ENCODE measurements around the gene ARHGEF4. TPM values are rescaled to one million over a fixed set of nuclear protein-coding genes. Genes with fewer than 3 reads are reported as not detected.

Gene ARHGEF4
- total and polyA plus RNA-seq, 7 experiments from 2014 or later = 2.0 to 4.4 (median 3.0) TPM; not detected in 1

DNA sequence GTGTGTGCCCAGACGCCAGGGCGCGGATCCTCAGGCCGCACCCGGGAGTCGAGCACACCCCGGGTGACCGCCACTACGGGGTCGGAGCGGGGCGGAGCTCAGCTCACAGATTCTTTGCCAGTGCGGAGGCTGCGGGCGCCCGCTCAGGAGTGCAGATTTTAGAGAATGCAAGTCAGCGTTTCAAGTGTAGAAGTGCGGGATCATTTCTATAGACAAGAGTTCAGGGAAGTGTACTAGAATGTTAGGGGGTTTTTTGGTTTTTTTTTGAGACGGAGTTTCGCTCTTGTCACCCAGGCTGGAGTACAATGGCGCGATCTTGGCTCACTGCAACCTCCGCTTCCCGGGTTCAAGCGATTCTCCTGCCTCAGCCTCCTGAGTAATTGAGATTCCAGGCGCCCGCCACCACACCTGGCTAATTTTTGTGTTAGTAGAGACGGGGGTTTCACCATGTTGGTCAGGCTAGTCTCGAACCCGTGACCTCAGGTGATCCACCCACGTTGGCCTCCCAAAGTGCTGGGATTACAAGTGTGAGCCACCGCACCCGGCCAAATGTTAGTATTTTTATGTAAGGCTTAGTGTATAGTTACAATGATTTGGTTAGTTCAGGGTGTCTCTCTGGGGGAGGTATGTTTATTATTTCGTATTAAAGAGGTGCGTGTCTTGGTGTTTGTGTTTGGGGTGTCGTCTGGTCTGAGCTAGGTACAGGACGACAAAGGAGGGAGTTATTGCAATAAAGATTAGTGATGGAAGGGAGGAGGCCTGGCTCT, 257.2 kb downstream of the ARHGEF4 start:
- H3K27ac ChIP-seq (ENCODE audit: low read depth, low read length) = peak overlapping the region; percentile 99
- no peaks in the 10 kb centered on the region for H3K27me3 ChIP-seq (ENCODE audit: control insufficient read depth in 2 of 2, insufficient read depth in 2 of 2, low read length in 2 of 2)
- Mint-ChIP-seq H3K9me3 (no peaks in the 10 kb centered on the region), H3K4me3 (peak overlapping the region; percentile 82 to 98 (median 94)), H3K4me1 (peaks cover 7 to 32% (median 20%) of the 10 kb centered on the region in 7 donors), H3K36me3 (peaks cover 0 to under 1% (median 0%) of the 10 kb centered on the region in 5 donors), H3K27me3 (no peaks in the 10 kb centered on the region), H3K27ac (peak overlapping the region; percentile 86 to 97 (median 96))
- CTCF ChIA-PET = interaction anchor here (1.0 to 1.1 kb wide), 3 partner anchors 9 to 52 kb away, joined by 3 to 4 read pairs (median 4); no protein-coding TSS in a partner anchor
- intact Hi-C loops (cut with micrococcal nuclease) = loop anchor here (1.0 to 5.0 kb wide), 9 partner anchors 10 to 1217 kb away; partner anchors contain the start of genes IMP4 (in 1 of the 2), MZT2A (in 1 of the 2), MZT2B (in 1 of the 2) and PLEKHB2 (in 1 of the 2)
- H3K36me3 ChIP-seq (ENCODE audit: control insufficient read depth in 2 of 3, insufficient read depth in 3 of 3, low read length in 3 of 3) = peaks cover 0 to 6% (median 3%) of the 10 kb centered on the region in 3 experiments
- POLR2A ChIA-PET = interaction anchor here (1.0 to 4.5 kb wide), 6 partner anchors 11 to 912 kb away, joined by 3 to 112 read pairs (median 7); partner anchors contain the start of genes IMP4, PLEKHB2 and SMPD4
- H3K9me3 ChIP-seq (ENCODE audit: control insufficient read depth in 2 of 3, low read length in 3 of 3) = no peaks in the 10 kb centered on the region
- peaks cover 0 to 12% of the 10 kb centered on the region in 2 donors for H3K4me1 ChIP-seq (ENCODE audit: control insufficient read depth in 2 of 2, insufficient read depth in 2 of 2, low read length in 2 of 2)
- DNase-seq (peak in 3 of 9 donors; percentile 10 to 78 (median 28)), ATAC-seq (peak; percentile 82)
- peak overlapping the region; percentile 81 for H3K4me3 ChIP-seq (ENCODE audit: low read length)

DNA sequence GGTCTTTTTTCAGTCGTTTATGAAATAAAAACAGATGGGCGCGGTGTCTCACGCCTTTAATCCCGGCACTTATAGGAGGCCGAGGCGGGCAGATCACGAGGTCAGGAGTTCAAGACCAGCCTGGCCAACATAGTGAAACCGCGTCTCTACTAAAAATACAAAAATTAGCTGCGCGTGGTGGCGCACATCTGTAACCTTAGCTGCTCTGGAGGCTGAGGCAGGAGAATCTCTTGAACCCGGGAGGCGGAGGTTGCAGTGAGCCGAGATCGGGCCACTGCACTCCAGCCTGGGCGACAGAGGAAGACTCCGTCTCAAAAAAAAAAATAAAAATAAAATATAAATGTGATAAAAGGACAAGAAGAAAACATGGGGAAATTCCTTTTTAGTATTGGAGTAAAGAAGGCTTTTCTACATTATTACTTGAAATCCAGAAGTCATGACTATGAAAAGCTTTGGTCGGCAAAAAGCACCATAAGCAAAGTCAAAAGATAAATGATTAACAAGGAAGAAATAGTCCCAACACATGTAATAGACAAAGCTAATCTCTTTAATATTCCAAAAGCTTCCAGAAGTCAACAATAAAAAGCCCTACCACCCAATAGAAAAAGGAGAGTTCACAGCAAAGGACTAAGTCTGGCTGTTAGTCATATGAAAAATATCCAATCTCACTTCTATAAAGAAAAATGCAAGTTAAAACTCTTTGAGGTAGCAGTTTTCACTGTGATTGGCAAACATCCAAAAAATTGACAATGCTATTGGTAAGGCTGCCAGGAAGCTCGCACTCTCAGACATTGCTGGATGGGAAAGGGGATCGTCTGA, 258.0 kb downstream of the ARHGEF4 start:
- peaks cover 0 to 6% (median 3%) of the 10 kb centered on the region in 3 experiments for H3K36me3 ChIP-seq (ENCODE audit: control insufficient read depth in 2 of 3, insufficient read depth in 3 of 3, low read length in 3 of 3)
- H3K27me3 Mint-ChIP-seq = no peaks in the 10 kb centered on the region

More for the DNA sequence above, 258.0 kb downstream of the ARHGEF4 start:
- Histone ChIP-seq H3K27ac (ENCODE audit: low read depth, low read length) (peak overlapping the region; percentile 99), H3K4me3 (ENCODE audit: low read length) (no peak overlapping the region), H3K27me3 (ENCODE audit: control insufficient read depth in 2 of 2, insufficient read depth in 2 of 2, low read length in 2 of 2) (no peaks in the 10 kb centered on the region), H3K4me1 (ENCODE audit: control insufficient read depth in 2 of 2, insufficient read depth in 2 of 2, low read length in 2 of 2) (peaks cover 0 to 12% of the 10 kb centered on the region in 2 donors), H3K9me3 (ENCODE audit: control insufficient read depth in 2 of 3, low read length in 3 of 3) (no peaks in the 10 kb centered on the region)
- ChIA-PET POLR2A (interaction anchor here (0.9 to 4.5 kb wide), 4 partner anchors 11 to 752 kb away, joined by 3 to 112 read pairs (median 7); partner anchors contain the start of genes IMP4 and PLEKHB2), CTCF (interaction anchor here (1.1 kb wide), 1 partner anchor 10 kb away, joined by 3 read pairs; no protein-coding TSS in a partner anchor)
- Mint-ChIP-seq H3K4me3 (peak overlapping the region; percentile 82 to 98 (median 94)), H3K36me3 (no peaks in the 10 kb centered on the region), H3K4me1 (peaks cover 7 to 26% (median 20%) of the 10 kb centered on the region in 7 donors), H3K9me3 (no peaks in the 10 kb centered on the region), H3K27ac (peak overlapping the region in 8 of 9 donors; percentile 86 to 97 (median 96))
- no peak for DNase-seq
- ATAC-seq = no peak
- intact Hi-C loops (cut with micrococcal nuclease) = loop anchor here (5.0 kb wide), 3 partner anchors 297 to 1217 kb away; partner anchors contain the start of genes MZT2B (in 1 of the 2) and SMPD4 (in 1 of the 2)

Other genes with a start within 250 kb of the ARHGEF4 start
- gene CFC1, start 237.3 kb upstream of the ARHGEF4 start, total RNA-seq = not detected
- not detected for gene CFC1, start 237.3 kb upstream of the ARHGEF4 start, polyA plus RNA-seq
- gene POTEJ, start 225.5 kb upstream of the ARHGEF4 start, total RNA-seq = not detected
- not detected for gene POTEJ, start 225.5 kb upstream of the ARHGEF4 start, polyA plus RNA-seq
- gene GPR148, start 107.8 kb upstream of the ARHGEF4 start, total RNA-seq = not detected
- gene GPR148, start 107.8 kb upstream of the ARHGEF4 start, polyA plus RNA-seq = not detected
- not detected for gene AMER3, start 81.4 kb upstream of the ARHGEF4 start, total RNA-seq
- gene AMER3, start 81.4 kb upstream of the ARHGEF4 start, polyA plus RNA-seq = not detected